Measurements from ENCODE around the gene KRTAP22-1. TPM values are rescaled to one million over a fixed set of nuclear protein-coding genes. Genes with fewer than 3 reads are reported as not detected.

KRTAP22-1 gene
- total RNA-seq = not detected in 2 replicates

GRCh38 chr21:30600787-30601186, at the start of gene KRTAP22-1:
KRTAP22-1 (plus strand) TSS chr21:30601087.

GRCh38 chr21:30561264-30561895, 39.5 kb upstream of the KRTAP22-1 start, which contains the start of gene KRTAP19-7:
KRTAP19-7 (minus strand) TSS chr21:30561314; CDS start chr21:30561289, 25 bp downstream.

DNA sequence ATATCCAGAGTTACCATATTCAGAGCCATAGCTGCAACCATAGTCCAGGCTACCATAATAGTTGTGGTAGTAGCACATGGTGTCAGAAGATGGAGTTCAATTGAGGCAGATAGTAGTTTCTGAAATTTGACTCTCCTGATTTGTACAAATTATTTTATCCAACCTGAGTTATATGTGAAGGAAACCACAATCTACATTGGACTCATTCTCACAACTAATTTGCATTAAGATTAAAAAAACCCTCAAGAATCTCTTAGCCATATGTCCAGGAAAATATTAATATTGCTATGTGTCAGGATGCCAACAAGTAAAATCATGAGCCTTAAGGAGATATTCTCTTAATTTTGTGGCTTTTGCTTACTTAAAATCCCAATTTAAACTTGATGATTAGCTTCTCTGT, 10.6 kb upstream of the KRTAP22-1 start, which contains the start of gene KRTAP22-2:
Gene KRTAP22-2 (minus strand): TSS at position 101 of the 400 bp plus-strand sequence.

DNA sequence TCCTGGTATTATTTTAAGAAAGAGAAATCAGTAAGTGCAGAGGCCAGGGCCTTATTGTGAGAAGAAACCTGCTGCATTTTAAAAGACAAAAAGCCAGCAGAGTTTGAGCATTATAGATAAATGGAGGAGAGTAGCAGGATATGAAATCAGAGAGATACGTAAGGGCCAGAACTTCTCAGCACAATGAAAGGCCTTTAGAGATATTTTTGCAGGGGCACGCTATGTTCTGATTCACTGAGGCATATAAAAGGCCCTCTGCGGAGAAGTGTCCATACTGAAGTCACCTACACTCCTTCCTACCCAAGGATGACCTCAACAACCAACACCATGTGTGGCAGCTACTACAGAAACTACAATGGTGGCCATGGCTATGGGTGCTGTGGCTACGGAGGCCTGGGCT, 8.7 kb upstream of the KRTAP22-1 start, which contains the start of gene KRTAP6-3:
Gene KRTAP6-3 (plus strand): TSS at position 301 of the 400 bp plus-strand sequence. CDS start 6 bp downstream, at position 307.

GRCh38 chr21:30598802-30599201, 2.1 kb upstream of the KRTAP22-1 start, which contains the start of gene KRTAP6-2:
KRTAP6-2 (minus strand) TSS chr21:30598902; CDS start chr21:30598874, 28 bp downstream.

DNA sequence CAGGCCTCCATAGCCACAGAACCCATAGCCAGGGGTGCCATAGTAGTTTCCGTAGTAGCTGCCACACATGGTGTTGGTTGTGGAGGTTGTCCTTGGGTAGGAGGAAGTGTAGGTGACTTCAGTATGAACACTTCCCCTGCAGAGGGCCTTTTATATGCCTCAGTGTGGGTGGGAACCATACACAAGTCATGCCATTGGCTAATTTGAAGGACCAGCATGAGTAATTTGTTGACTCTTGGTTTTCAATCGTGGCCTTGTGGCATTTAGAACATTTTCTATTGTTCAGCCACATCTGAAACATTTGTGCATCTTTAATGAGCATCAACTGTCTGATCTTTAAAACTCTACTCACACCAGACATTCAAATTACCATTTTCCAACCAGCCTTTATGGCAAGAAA, 12.9 kb downstream of the KRTAP22-1 start, which contains the start of gene KRTAP6-1:
Gene KRTAP6-1 (minus strand): TSS at position 95 of the 400 bp plus-strand sequence. CDS start 26 bp downstream, at position 69.

DNA sequence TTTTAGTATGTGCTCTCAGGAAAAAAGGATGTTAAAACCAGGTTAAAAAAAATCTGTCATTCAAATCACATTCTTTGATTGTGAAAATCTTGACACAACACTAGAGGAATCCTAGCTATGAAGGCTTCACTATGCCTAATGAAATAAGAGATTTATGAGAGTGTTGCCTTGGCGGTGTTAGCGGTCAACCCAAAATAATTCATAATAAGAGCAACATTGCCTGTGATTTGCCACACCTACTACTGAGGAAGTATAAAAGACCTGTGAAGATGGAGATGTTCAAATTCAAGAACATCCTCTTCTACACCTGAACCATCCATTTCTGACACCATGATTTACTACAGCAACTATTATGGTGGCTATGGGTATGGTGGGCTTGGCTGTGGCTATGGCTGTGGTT, 15.2 kb downstream of the KRTAP22-1 start, which contains the start of gene KRTAP20-1:
Gene KRTAP20-1 (plus strand): TSS at position 301 of the 400 bp plus-strand sequence. CDS start 30 bp downstream, at position 331.

GRCh38 chr21:30620522-30620921, 19.6 kb downstream of the KRTAP22-1 start, which contains the start of gene KRTAP20-4:
KRTAP20-4 (plus strand) TSS chr21:30620627.

GRCh38 chr21:30634906-30635305, 34.0 kb downstream of the KRTAP22-1 start, which contains the start of gene KRTAP20-2:
KRTAP20-2 (plus strand) TSS chr21:30635206; CDS start chr21:30635264, 58 bp downstream.

DNA sequence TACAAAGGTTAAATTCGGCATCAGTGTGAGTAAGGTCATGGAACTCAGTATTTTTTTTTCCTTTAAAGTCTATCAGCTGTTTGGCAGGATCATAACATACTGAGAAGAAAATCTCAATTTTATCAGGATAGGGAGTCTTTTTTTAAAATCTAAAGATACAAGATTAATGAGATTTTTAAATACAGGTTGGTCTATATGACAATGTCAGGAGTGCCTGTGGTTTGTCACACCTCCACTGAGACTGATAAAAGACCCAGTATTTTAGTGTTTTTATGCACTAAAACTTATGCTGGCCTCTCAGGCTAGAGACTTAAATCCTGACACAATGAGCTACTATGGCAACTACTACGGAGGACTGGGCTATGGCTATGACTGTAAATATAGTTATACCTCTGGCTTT, 41.7 kb downstream of the KRTAP22-1 start, which contains the start of gene KRTAP20-3:
Gene KRTAP20-3 (plus strand): TSS at position 301 of the 400 bp plus-strand sequence.

Other genes with a start within 250 kb of the KRTAP22-1 start
- not detected in 2 replicates for gene KRTAP13-2, start 228.8 kb upstream of the KRTAP22-1 start, total RNA-seq
- gene KRTAP13-1, start 205.1 kb upstream of the KRTAP22-1 start, total RNA-seq = not detected in 2 replicates
- not detected in 2 replicates for gene KRTAP13-3, start 175.2 kb upstream of the KRTAP22-1 start, total RNA-seq
- not detected in 2 replicates for gene KRTAP13-4, start 170.9 kb upstream of the KRTAP22-1 start, total RNA-seq
- gene KRTAP15-1, start 160.8 kb upstream of the KRTAP22-1 start, total RNA-seq = not detected in 2 replicates
- gene KRTAP19-1, start 120.7 kb upstream of the KRTAP22-1 start, total RNA-seq = not detected in 2 replicates
- gene KRTAP19-2, start 113.7 kb upstream of the KRTAP22-1 start, total RNA-seq = not detected in 2 replicates
- not detected in 2 replicates for gene KRTAP19-3, start 109.1 kb upstream of the KRTAP22-1 start, total RNA-seq
- gene KRTAP19-4, start 103.9 kb upstream of the KRTAP22-1 start, total RNA-seq = not detected in 2 replicates
- not detected in 2 replicates for gene KRTAP19-5, start 98.9 kb upstream of the KRTAP22-1 start, total RNA-seq
- gene KRTAP19-6, start 59.2 kb upstream of the KRTAP22-1 start, total RNA-seq = not detected in 2 replicates
- gene KRTAP19-7, start 39.8 kb upstream of the KRTAP22-1 start, total RNA-seq = not detected in 2 replicates
- gene KRTAP22-2, start 10.7 kb upstream of the KRTAP22-1 start, total RNA-seq = not detected in 2 replicates
- not detected in 2 replicates for gene KRTAP6-3, start 8.6 kb upstream of the KRTAP22-1 start, total RNA-seq
- not detected in 2 replicates for gene KRTAP6-2, start 2.2 kb upstream of the KRTAP22-1 start, total RNA-seq
- not detected in 2 replicates for gene KRTAP6-1, start 12.8 kb downstream of the KRTAP22-1 start, total RNA-seq
- not detected in 2 replicates for gene KRTAP20-1, start 15.3 kb downstream of the KRTAP22-1 start, total RNA-seq
- not detected in 2 replicates for gene KRTAP20-4, start 19.5 kb downstream of the KRTAP22-1 start, total RNA-seq
- gene KRTAP20-2, start 34.1 kb downstream of the KRTAP22-1 start, total RNA-seq = not detected in 2 replicates
- not detected in 2 replicates for gene KRTAP20-3, start 41.8 kb downstream of the KRTAP22-1 start, total RNA-seq
- gene KRTAP21-3, start 117.7 kb downstream of the KRTAP22-1 start, total RNA-seq = not detected in 2 replicates
- gene KRTAP21-2, start 146.2 kb downstream of the KRTAP22-1 start, total RNA-seq = not detected in 2 replicates
- not detected in 2 replicates for gene KRTAP21-1, start 154.3 kb downstream of the KRTAP22-1 start, total RNA-seq
- gene KRTAP8-1, start 212.2 kb downstream of the KRTAP22-1 start, total RNA-seq = not detected in 2 replicates
- gene KRTAP7-1, start 228.7 kb downstream of the KRTAP22-1 start, total RNA-seq = not detected in 2 replicates

Measured in regular cardiac myocyte (primary cell).